Hepatocyte (in vitro differentiated cells): ENCODE measurements around the gene SYNDIG1. TPM values are rescaled to one million over a fixed set of nuclear protein-coding genes. Genes with fewer than 3 reads are reported as not detected.

Experiments
- DNase-seq: peaks from one replicate; pipeline ENCODE4 v3.0.0-alpha.2; 2016; ENCODE audit warnings: low spot score
- H2AFZ ChIP-seq: fragments of 200-600 bp; sonication (generic); 2 replicates; pipeline ENCODE4 v1.6.0; 2016; ENCODE audit warnings: antibody characterized with exemption, mild to moderate bottlenecking
- H3K27ac ChIP-seq: fragments of 200-600 bp; sonication (generic); 2 replicates; pipeline ENCODE4 v1.5.1; 2016; ENCODE audit warnings: mild to moderate bottlenecking
- H3K27me3 ChIP-seq: fragments of 200-600 bp; sonication (generic); 2 replicates; pipeline ENCODE4 v1.6.1; 2016
- H3K36me3 ChIP-seq: fragments of 200-600 bp; sonication (generic); replicated peaks from 2 replicates; pipeline ENCODE4 v1.5.1; 2016; ENCODE audit warnings: low read depth; ENCODE audit not compliant: insufficient read depth
- H3K4me1 ChIP-seq: fragments of 200-600 bp; sonication (generic); 2 replicates; pipeline ENCODE4 v1.5.1; 2016; ENCODE audit warnings: mild to moderate bottlenecking, moderate library complexity; ENCODE audit not compliant: insufficient read depth
- H3K4me2 ChIP-seq: fragments of 200-600 bp; sonication (generic); 2 replicates; pipeline ENCODE4 v1.6.0; 2016
- H3K4me3 ChIP-seq: fragments of 200-600 bp; sonication (generic); 2 replicates; pipeline ENCODE4 v1.5.1; 2016; ENCODE audit warnings: mild to moderate bottlenecking
- H3K79me2 ChIP-seq: fragments of 200-600 bp; sonication (generic); 2 replicates; pipeline ENCODE4 v1.6.0; 2017; ENCODE audit warnings: mild to moderate bottlenecking
- H3K9me2 ChIP-seq: fragments of 200-600 bp; sonication (generic); replicated peaks from 2 replicates; pipeline ENCODE4 v1.6.0; 2017; ENCODE audit warnings: mild to moderate bottlenecking; ENCODE audit not compliant: insufficient read depth
- H3K9me3 ChIP-seq: fragments of 200-600 bp; sonication (generic); 2 replicates; pipeline ENCODE4 v1.5.1; 2016; ENCODE audit warnings: low read depth, mild to moderate bottlenecking
- H4K20me1 ChIP-seq: fragments of 200-600 bp; sonication (generic); 2 replicates; pipeline ENCODE4 v1.6.0; 2016; ENCODE audit warnings: mild to moderate bottlenecking; ENCODE audit not compliant: insufficient read depth, poor library complexity, severe bottlenecking
- EZH2 ChIP-seq: fragments of 200-600 bp; sonication (generic); IDR thresholded peaks from 2 replicates; pipeline ENCODE4 v1.6.1; 2016; ENCODE audit warnings: antibody characterized with exemption, mild to moderate bottlenecking, borderline replicate concordance
- EZH2phosphoT487 ChIP-seq: fragments of 200-600 bp; sonication (generic); IDR thresholded peaks from one replicate; pipeline ENCODE4 v1.6.1; 2018; ENCODE audit warnings: antibody characterized with exemption, mild to moderate bottlenecking, low read depth, moderate library complexity; ENCODE audit not compliant: unreplicated experiment, severe bottlenecking
- WGBS: methylation state at CpG from one replicate; pipeline ENCODE4 v1.1.6; 2016; ENCODE audit warnings: low lambda C conversion rate; ENCODE audit errors: missing lambda C conversion rate; 5-methylcytosine and 5-hydroxymethylcytosine counted together
- polyA plus RNA-seq: library from polyadenylated mRNA; unstranded; fragments of >200 nt; fragmentation: Nextera tagmentation; extraction: Ambion mirVana; gene quantifications from 2 replicates; pipeline ENCODE4 v1.2.1, GENCODE V29; 2016
- total RNA-seq: library from RNA; depleted of rRNA; stranded (reverse); fragments of >200 nt; gene quantifications from 2 replicates; pipeline ENCODE4 v1.2.3, GENCODE V29; 2014
- TF ChIP-seq, protein P1 (sequence below): fragments of 200-600 bp; sonication (generic); IDR thresholded peaks from 2 replicates; pipeline ENCODE4 v1.5.1; 2016; ENCODE audit warnings: antibody characterized with exemption, mild to moderate bottlenecking; ENCODE audit not compliant: poor library complexity

Gene SYNDIG1
- total and polyA plus RNA-seq, 2 experiments from 2014 or later = 1.5 to 2.3 TPM

DNA sequence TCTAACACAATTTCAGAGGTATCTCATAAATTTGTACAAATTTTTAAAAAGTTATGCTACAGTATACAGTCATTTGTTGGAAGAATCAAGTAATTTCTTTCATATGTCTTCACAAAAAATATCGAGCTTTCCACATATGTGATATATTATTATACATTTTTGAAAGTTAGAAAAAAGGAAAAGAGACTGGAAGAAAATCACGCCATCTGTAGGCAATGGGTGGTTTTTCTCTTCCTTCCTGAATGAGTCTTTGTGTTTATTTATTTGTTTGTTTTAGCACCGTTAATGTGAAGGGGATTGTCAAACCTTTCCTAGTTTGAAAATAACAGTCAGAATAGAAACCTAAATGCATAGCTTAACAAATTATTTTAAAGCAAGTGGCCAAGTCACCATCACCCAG, 130.6 kb downstream of the SYNDIG1 start:
- no peak for TF ChIP-seq EZH2
- TF ChIP-seq, protein P1, sequence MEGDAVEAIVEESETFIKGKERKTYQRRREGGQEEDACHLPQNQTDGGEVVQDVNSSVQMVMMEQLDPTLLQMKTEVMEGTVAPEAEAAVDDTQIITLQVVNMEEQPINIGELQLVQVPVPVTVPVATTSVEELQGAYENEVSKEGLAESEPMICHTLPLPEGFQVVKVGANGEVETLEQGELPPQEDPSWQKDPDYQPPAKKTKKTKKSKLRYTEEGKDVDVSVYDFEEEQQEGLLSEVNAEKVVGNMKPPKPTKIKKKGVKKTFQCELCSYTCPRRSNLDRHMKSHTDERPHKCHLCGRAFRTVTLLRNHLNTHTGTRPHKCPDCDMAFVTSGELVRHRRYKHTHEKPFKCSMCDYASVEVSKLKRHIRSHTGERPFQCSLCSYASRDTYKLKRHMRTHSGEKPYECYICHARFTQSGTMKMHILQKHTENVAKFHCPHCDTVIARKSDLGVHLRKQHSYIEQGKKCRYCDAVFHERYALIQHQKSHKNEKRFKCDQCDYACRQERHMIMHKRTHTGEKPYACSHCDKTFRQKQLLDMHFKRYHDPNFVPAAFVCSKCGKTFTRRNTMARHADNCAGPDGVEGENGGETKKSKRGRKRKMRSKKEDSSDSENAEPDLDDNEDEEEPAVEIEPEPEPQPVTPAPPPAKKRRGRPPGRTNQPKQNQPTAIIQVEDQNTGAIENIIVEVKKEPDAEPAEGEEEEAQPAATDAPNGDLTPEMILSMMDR = no peak
- TF ChIP-seq EZH2phosphoT487 = no peak
- no peak overlapping the region for H2AFZ ChIP-seq
- no peaks in the 10 kb centered on the region for H3K27me3 ChIP-seq
- H3K27ac ChIP-seq = no peak overlapping the region
- 85% methylated on average over 3 of the region's 3 CpGs for WGBS
- DNase-seq = no peak
- H3K4me1 ChIP-seq = no peaks in the 10 kb centered on the region
- H3K36me3 ChIP-seq = no peaks in the 10 kb centered on the region
- no peaks in the 10 kb centered on the region for H3K9me3 ChIP-seq
- no peaks in the 10 kb centered on the region for H4K20me1 ChIP-seq
- no peak overlapping the region for H3K4me3 ChIP-seq
- H3K4me2 ChIP-seq = no peak overlapping the region
- no peaks in the 10 kb centered on the region for H3K79me2 ChIP-seq
- H3K9me2 ChIP-seq = no peaks in the 10 kb centered on the region

- no peak for DNase-seq
- Histone ChIP-seq H3K27ac (no peak overlapping the region), H3K9me3 (no peaks in the 10 kb centered on the region), H4K20me1 (no peaks in the 10 kb centered on the region), H3K27me3 (no peaks in the 10 kb centered on the region), H3K36me3 (no peaks in the 10 kb centered on the region), H3K4me2 (no peak overlapping the region), H2AFZ (no peak overlapping the region), H3K9me2 (no peaks in the 10 kb centered on the region), H3K79me2 (no peaks in the 10 kb centered on the region), H3K4me1 (no peaks in the 10 kb centered on the region), H3K4me3 (no peak overlapping the region)
- no peak for TF ChIP-seq EZH2phosphoT487
- no peak for TF ChIP-seq EZH2
- TF ChIP-seq, protein P1 = no peak
- 87% methylated on average over 8 of the region's 8 CpGs for WGBS
These were observed 134.0 kb downstream of the SYNDIG1 start for GRCh38 chr20:24603454-24603853.

DNA sequence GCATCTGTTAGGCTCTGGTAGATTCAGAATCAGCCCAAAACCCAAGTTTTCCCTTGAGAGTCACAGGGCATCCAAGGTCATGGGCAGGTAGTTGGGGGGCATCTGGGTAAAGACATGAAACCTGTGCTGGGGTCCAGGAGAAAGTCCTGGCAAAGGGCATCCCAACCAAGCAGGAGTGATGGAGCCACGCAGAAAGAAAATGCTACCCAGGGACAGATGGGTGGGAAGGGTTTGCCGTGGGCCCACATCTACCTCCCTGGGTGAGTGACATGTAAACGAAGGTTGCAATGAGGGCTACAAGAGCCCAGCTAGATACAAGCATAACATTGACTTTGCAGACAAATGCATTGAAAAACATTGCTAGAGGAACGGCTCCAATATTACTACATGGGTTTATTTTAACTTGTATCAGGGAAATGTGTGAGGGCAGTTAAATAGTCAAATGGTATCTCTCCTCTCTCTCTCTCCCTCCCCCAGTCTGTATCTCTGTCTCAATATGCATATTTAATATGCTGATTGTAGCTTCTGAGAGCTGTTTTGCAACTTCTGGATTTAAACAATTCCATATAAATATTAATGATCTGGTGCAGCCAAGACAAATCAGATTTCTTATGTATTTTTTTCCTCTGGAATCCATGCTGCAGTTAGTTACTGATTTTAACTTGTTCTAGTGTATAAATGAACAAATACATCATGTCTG, 135.7 kb downstream of the SYNDIG1 start:
- no peak for TF ChIP-seq EZH2
- TF ChIP-seq, protein P1 = no peak
- no peak for TF ChIP-seq EZH2phosphoT487
- Histone ChIP-seq H3K4me2 (no peak overlapping the region), H3K36me3 (no peaks in the 10 kb centered on the region), H3K79me2 (no peaks in the 10 kb centered on the region), H3K27me3 (no peaks in the 10 kb centered on the region), H3K4me3 (no peak overlapping the region), H3K9me2 (no peaks in the 10 kb centered on the region), H3K4me1 (no peaks in the 10 kb centered on the region), H4K20me1 (no peaks in the 10 kb centered on the region), H3K9me3 (no peaks in the 10 kb centered on the region), H2AFZ (no peak overlapping the region), H3K27ac (no peak overlapping the region)
- 89% methylated on average over 4 of the region's 4 CpGs for WGBS
- no peak for DNase-seq
